A673 (cell line): ENCODE data around the gene ARHGAP40.

Experiments used
- EZH2 ChIP-seq: fragments of 200-600 bp; sonication (generic); IDR thresholded peaks from 2 replicates; pipeline ENCODE4 v1.6.1; 2017; ENCODE audit warnings: borderline replicate concordance, low read depth, mild to moderate bottlenecking, mixed read lengths, antibody characterized with exemption, low read length; ENCODE audit not compliant: poor library complexity, severe bottlenecking
- TF ChIP-seq, protein P1 (sequence below): fragments of 300-800, 200-600 bp; sonication (generic); conservative IDR thresholded peaks from 2 replicates; pipeline ENCODE4 v1.5.1; 2017; ENCODE audit warnings: low read depth, mild to moderate bottlenecking, antibody characterized with exemption, low read length, moderate library complexity, mixed read lengths

DNA sequence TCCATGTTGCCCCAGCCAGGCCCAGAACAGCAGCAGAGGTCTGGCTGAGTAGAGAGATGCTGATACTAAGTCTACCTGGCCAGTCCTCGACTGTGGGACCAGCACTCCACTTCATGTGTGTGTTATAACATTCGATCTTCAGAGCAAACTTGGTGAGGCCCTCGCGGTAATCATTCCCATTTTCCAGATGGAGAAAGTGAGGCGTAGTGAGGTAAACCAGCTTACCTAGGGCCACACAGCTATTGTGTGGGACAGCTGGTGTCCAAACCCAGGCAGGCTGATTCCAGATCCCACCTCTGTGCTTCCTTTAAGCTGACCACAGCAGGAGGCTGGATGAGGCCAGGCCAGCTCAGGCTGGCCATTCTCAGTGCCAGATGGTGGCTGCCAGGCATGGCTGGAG, 75.0 kb downstream of the ARHGAP40 start:
- TF ChIP-seq, protein P1, sequence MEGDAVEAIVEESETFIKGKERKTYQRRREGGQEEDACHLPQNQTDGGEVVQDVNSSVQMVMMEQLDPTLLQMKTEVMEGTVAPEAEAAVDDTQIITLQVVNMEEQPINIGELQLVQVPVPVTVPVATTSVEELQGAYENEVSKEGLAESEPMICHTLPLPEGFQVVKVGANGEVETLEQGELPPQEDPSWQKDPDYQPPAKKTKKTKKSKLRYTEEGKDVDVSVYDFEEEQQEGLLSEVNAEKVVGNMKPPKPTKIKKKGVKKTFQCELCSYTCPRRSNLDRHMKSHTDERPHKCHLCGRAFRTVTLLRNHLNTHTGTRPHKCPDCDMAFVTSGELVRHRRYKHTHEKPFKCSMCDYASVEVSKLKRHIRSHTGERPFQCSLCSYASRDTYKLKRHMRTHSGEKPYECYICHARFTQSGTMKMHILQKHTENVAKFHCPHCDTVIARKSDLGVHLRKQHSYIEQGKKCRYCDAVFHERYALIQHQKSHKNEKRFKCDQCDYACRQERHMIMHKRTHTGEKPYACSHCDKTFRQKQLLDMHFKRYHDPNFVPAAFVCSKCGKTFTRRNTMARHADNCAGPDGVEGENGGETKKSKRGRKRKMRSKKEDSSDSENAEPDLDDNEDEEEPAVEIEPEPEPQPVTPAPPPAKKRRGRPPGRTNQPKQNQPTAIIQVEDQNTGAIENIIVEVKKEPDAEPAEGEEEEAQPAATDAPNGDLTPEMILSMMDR = no peak
- TF ChIP-seq EZH2 = no peak
